ENCODE measurements around the gene AP2B1.

Gene AP2B1

DNA sequence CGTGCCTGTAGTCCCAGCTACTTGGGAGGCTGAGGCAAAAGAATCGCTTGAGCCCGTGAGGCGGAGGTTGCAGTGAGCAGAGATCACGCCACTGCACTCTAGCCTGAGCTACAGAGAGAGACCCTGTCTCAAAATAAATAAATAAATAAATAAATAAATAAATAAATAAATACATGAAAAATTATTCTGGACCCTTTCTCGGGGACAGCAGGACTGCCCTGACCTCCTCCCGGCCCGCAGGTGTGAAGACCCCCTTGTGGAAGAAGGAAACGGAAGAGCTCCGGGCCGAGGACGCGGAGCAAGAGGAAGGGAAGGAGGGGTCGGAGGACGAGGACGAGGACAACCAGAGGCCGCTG is 176.6 kb downstream of the AP2B1 start (continued):
- TF ChIP-seq, protein P1, sequence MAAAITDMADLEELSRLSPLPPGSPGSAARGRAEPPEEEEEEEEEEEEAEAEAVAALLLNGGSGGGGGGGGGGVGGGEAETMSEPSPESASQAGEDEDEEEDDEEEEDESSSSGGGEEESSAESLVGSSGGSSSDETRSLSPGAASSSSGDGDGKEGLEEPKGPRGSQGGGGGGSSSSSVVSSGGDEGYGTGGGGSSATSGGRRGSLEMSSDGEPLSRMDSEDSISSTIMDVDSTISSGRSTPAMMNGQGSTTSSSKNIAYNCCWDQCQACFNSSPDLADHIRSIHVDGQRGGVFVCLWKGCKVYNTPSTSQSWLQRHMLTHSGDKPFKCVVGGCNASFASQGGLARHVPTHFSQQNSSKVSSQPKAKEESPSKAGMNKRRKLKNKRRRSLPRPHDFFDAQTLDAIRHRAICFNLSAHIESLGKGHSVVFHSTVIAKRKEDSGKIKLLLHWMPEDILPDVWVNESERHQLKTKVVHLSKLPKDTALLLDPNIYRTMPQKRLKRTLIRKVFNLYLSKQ (tag by site-specific recombination; IDR thresholded peaks at IDR 0.05; ENCODE audit: borderline replicate concordance) = peak; percentile 82; the same call in 1 of the 2 replicates
- TF ChIP-seq, protein P2, sequence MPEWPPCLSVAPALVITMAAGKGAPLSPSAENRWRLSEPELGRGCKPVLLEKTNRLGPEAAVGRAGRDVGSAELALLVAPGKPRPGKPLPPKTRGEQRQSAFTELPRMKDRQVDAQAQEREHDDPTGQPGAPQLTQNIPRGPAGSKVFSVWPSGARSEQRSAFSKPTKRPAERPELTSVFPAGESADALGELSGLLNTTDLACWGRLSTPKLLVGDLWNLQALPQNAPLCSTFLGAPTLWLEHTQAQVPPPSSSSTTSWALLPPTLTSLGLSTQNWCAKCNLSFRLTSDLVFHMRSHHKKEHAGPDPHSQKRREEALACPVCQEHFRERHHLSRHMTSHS (tag by site-specific recombination; IDR thresholded peaks at IDR 0.05) = no peak
- TF ChIP-seq HOXD13 (CRISPR knock-in tag; IDR thresholded peaks at IDR 0.05; ENCODE audit: borderline replicate concordance) (no peak), ZNF654 (tag by site-specific recombination; IDR thresholded peaks at IDR 0.05; ENCODE audit: low read depth) (no peak), ZFHX2 (tag by site-specific recombination; conservative IDR thresholded peaks at IDR 0.05) (no peak), TRIM28 (IDR thresholded peaks at IDR 0.05; ENCODE audit: borderline replicate concordance, low read length) (no peak), ZNF629 (tag by site-specific recombination; IDR thresholded peaks at IDR 0.05) (peak; percentile 52; the same call in 1 of the 2 replicates), ZNF274 (IDR thresholded peaks at IDR 0.05; ENCODE audit: low read length) (no peak), ZNF274 (tag by site-specific recombination; IDR thresholded peaks at IDR 0.05; ENCODE audit: borderline replicate concordance) (peak; percentile 32; the same call in 1 of the 2 replicates), ZNF391 (tag by site-specific recombination; IDR thresholded peaks at IDR 0.05; ENCODE audit: borderline replicate concordance, low read depth) (no peak), ZNF341 (tag by site-specific recombination; IDR thresholded peaks at IDR 0.05; ENCODE audit: low read depth) (no peak; the same call in none of the 2 replicates), ZNF202 (tag by site-specific recombination; IDR thresholded peaks at IDR 0.05; ENCODE audit: borderline replicate concordance) (peak; percentile 96), ZNF701 (tag by site-specific recombination; IDR thresholded peaks at IDR 0.05) (no peak), ZNF707 (tag by site-specific recombination; IDR thresholded peaks at IDR 0.05) (no peak), ZSCAN30 (tag by site-specific recombination; IDR thresholded peaks at IDR 0.05) (no peak), OSR2 (tag by site-specific recombination; IDR thresholded peaks at IDR 0.05) (no peak), ZNF747 (tag by site-specific recombination; IDR thresholded peaks at IDR 0.05) (no peak), ZNF514 (tag by site-specific recombination; IDR thresholded peaks at IDR 0.05) (peak; percentile 92)
- TF ChIP-seq, protein P3, sequence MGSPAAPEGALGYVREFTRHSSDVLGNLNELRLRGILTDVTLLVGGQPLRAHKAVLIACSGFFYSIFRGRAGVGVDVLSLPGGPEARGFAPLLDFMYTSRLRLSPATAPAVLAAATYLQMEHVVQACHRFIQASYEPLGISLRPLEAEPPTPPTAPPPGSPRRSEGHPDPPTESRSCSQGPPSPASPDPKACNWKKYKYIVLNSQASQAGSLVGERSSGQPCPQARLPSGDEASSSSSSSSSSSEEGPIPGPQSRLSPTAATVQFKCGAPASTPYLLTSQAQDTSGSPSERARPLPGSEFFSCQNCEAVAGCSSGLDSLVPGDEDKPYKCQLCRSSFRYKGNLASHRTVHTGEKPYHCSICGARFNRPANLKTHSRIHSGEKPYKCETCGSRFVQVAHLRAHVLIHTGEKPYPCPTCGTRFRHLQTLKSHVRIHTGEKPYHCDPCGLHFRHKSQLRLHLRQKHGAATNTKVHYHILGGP (tag by site-specific recombination; IDR thresholded peaks at IDR 0.05) = no peak
- TF ChIP-seq, protein P4, sequence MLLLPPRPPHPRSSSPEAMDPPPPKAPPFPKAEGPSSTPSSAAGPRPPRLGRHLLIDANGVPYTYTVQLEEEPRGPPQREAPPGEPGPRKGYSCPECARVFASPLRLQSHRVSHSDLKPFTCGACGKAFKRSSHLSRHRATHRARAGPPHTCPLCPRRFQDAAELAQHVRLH (tag by site-specific recombination; IDR thresholded peaks at IDR 0.05) = peak; percentile 62; the same call in 1 of the 2 replicates
- TF ChIP-seq, protein P5, sequence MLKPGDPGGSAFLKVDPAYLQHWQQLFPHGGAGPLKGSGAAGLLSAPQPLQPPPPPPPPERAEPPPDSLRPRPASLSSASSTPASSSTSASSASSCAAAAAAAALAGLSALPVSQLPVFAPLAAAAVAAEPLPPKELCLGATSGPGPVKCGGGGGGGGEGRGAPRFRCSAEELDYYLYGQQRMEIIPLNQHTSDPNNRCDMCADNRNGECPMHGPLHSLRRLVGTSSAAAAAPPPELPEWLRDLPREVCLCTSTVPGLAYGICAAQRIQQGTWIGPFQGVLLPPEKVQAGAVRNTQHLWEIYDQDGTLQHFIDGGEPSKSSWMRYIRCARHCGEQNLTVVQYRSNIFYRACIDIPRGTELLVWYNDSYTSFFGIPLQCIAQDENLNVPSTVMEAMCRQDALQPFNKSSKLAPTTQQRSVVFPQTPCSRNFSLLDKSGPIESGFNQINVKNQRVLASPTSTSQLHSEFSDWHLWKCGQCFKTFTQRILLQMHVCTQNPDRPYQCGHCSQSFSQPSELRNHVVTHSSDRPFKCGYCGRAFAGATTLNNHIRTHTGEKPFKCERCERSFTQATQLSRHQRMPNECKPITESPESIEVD (tag by site-specific recombination; IDR thresholded peaks at IDR 0.05) = no peak
- TF ChIP-seq, protein P6, sequence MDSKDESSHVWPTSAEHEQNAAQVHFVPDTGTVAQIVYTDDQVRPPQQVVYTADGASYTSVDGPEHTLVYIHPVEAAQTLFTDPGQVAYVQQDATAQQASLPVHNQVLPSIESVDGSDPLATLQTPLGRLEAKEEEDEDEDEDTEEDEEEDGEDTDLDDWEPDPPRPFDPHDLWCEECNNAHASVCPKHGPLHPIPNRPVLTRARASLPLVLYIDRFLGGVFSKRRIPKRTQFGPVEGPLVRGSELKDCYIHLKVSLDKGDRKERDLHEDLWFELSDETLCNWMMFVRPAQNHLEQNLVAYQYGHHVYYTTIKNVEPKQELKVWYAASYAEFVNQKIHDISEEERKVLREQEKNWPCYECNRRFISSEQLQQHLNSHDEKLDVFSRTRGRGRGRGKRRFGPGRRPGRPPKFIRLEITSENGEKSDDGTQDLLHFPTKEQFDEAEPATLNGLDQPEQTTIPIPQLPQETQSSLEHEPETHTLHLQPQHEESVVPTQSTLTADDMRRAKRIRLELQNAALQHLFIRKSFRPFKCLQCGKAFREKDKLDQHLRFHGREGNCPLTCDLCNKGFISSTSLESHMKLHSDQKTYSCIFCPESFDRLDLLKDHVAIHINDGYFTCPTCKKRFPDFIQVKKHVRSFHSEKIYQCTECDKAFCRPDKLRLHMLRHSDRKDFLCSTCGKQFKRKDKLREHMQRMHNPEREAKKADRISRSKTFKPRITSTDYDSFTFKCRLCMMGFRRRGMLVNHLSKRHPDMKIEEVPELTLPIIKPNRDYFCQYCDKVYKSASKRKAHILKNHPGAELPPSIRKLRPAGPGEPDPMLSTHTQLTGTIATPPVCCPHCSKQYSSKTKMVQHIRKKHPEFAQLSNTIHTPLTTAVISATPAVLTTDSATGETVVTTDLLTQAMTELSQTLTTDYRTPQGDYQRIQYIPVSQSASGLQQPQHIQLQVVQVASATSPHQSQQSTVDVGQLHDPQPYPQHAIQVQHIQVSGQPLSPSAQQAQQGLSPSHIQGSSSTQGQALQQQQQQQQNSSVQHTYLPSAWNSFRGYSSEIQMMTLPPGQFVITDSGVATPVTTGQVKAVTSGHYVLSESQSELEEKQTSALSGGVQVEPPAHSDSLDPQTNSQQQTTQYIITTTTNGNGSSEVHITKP (tag by site-specific recombination; IDR thresholded peaks at IDR 0.05) = no peak
- TF ChIP-seq, protein P7, sequence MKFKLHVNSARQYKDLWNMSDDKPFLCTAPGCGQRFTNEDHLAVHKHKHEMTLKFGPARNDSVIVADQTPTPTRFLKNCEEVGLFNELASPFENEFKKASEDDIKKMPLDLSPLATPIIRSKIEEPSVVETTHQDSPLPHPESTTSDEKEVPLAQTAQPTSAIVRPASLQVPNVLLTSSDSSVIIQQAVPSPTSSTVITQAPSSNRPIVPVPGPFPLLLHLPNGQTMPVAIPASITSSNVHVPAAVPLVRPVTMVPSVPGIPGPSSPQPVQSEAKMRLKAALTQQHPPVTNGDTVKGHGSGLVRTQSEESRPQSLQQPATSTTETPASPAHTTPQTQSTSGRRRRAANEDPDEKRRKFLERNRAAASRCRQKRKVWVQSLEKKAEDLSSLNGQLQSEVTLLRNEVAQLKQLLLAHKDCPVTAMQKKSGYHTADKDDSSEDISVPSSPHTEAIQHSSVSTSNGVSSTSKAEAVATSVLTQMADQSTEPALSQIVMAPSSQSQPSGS (tag by site-specific recombination; IDR thresholded peaks at IDR 0.05; ENCODE audit: low read depth) = no peak
- TF ChIP-seq, protein P8, sequence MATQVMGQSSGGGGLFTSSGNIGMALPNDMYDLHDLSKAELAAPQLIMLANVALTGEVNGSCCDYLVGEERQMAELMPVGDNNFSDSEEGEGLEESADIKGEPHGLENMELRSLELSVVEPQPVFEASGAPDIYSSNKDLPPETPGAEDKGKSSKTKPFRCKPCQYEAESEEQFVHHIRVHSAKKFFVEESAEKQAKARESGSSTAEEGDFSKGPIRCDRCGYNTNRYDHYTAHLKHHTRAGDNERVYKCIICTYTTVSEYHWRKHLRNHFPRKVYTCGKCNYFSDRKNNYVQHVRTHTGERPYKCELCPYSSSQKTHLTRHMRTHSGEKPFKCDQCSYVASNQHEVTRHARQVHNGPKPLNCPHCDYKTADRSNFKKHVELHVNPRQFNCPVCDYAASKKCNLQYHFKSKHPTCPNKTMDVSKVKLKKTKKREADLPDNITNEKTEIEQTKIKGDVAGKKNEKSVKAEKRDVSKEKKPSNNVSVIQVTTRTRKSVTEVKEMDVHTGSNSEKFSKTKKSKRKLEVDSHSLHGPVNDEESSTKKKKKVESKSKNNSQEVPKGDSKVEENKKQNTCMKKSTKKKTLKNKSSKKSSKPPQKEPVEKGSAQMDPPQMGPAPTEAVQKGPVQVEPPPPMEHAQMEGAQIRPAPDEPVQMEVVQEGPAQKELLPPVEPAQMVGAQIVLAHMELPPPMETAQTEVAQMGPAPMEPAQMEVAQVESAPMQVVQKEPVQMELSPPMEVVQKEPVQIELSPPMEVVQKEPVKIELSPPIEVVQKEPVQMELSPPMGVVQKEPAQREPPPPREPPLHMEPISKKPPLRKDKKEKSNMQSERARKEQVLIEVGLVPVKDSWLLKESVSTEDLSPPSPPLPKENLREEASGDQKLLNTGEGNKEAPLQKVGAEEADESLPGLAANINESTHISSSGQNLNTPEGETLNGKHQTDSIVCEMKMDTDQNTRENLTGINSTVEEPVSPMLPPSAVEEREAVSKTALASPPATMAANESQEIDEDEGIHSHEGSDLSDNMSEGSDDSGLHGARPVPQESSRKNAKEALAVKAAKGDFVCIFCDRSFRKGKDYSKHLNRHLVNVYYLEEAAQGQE (tag by site-specific recombination; IDR thresholded peaks at IDR 0.05) = no peak; the same call in 1 of the 2 replicates
